Calu3 (cell line): ENCODE measurements around the gene ZNF691. TPM values are rescaled to one million over a fixed set of nuclear protein-coding genes. Genes with fewer than 3 reads are reported as not detected.

Experiments used
- BruUV-seq: library from RNA; stranded (reverse); fragments of 400-500 nt; replicated peaks from 2 replicates; lab custom pipeline; 2021; lab: Mats Ljungman, UMichigan
- CTCF ChIA-PET: fragments of 300-600 bp; sonication (Branson Sonifier 250); formaldehyde crosslinking; loops from one replicate; lab custom pipeline; 2022; ENCODE audit warnings: antibody characterized with exemption; lab: Charles Lee
- DNase-seq: peaks from one replicate; pipeline ENCODE4 v3.0.0; 2022
- H3K27ac Mint-ChIP-seq: one replicate; pipeline ENCODE4 v1.8.0; 2022; ENCODE audit warnings: mixed read lengths; ENCODE audit not compliant: unreplicated experiment
- H3K27me3 Mint-ChIP-seq: one replicate; pipeline ENCODE4 v1.8.0; 2022; ENCODE audit warnings: mixed read lengths; ENCODE audit not compliant: unreplicated experiment
- H3K36me3 Mint-ChIP-seq: one replicate; pipeline ENCODE4 v1.8.0; 2022; ENCODE audit warnings: mild to moderate bottlenecking, moderate library complexity, mixed read lengths; ENCODE audit not compliant: insufficient read depth, unreplicated experiment
- H3K4me1 Mint-ChIP-seq: one replicate; pipeline ENCODE4 v1.8.0; 2022; ENCODE audit warnings: mild to moderate bottlenecking, low read depth, mixed read lengths; ENCODE audit not compliant: unreplicated experiment
- H3K4me3 Mint-ChIP-seq: one replicate; pipeline ENCODE4 v1.8.0; 2022; ENCODE audit warnings: mild to moderate bottlenecking, low read depth, moderate library complexity, mixed read lengths; ENCODE audit not compliant: unreplicated experiment
- H3K9me3 Mint-ChIP-seq: one replicate; pipeline ENCODE4 v1.8.0; 2022; ENCODE audit warnings: low read depth, mixed read lengths; ENCODE audit not compliant: unreplicated experiment
- intact Hi-C: fragments of 100-400 bp; cut with micrococcal nuclease; formaldehyde crosslinking; loops from one replicate; pipeline ENCODE4 v1.10.0; 2022; ENCODE audit not compliant: unreplicated experiment
- total RNA-seq: library from RNA; stranded (reverse); gene quantifications from 2 replicates; pipeline ENCODE4 v1.2.3, GENCODE V29; 2022
- TF ChIP-seq, protein P1 (sequence below): fragments of 200-600 bp; IDR thresholded peaks from one replicate; pipeline ENCODE4 v1.8.0; 2022; ENCODE audit warnings: antibody characterized with exemption; ENCODE audit not compliant: unreplicated experiment

ZNF691 gene
- total RNA-seq, 1 experiment from 2014 or later: 12.0 TPM

- DNase-seq: no peak
- TF ChIP-seq, protein P1, sequence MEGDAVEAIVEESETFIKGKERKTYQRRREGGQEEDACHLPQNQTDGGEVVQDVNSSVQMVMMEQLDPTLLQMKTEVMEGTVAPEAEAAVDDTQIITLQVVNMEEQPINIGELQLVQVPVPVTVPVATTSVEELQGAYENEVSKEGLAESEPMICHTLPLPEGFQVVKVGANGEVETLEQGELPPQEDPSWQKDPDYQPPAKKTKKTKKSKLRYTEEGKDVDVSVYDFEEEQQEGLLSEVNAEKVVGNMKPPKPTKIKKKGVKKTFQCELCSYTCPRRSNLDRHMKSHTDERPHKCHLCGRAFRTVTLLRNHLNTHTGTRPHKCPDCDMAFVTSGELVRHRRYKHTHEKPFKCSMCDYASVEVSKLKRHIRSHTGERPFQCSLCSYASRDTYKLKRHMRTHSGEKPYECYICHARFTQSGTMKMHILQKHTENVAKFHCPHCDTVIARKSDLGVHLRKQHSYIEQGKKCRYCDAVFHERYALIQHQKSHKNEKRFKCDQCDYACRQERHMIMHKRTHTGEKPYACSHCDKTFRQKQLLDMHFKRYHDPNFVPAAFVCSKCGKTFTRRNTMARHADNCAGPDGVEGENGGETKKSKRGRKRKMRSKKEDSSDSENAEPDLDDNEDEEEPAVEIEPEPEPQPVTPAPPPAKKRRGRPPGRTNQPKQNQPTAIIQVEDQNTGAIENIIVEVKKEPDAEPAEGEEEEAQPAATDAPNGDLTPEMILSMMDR: no peak
- no peak overlapping the region for H3K4me3 Mint-ChIP-seq
- intact Hi-C loops: no loop called here
- no peaks in the 10 kb centered on the region for H3K27me3 Mint-ChIP-seq
- no peaks in the 10 kb centered on the region for H3K9me3 Mint-ChIP-seq
- no peak overlapping the region for H3K27ac Mint-ChIP-seq
- BruUV-seq: no TSS peak
- CTCF ChIA-PET: interaction anchor here (0.5 kb wide), 1 partner anchor 9 kb away, joined by 3 read pairs; no protein-coding TSS in a partner anchor
- H3K36me3 Mint-ChIP-seq: no peaks in the 10 kb centered on the region
- H3K4me1 Mint-ChIP-seq: no peaks in the 10 kb centered on the region
Measured at GRCh38 chr1:42838482-42839190, 7.8 kb upstream of the ZNF691 start.

DNA sequence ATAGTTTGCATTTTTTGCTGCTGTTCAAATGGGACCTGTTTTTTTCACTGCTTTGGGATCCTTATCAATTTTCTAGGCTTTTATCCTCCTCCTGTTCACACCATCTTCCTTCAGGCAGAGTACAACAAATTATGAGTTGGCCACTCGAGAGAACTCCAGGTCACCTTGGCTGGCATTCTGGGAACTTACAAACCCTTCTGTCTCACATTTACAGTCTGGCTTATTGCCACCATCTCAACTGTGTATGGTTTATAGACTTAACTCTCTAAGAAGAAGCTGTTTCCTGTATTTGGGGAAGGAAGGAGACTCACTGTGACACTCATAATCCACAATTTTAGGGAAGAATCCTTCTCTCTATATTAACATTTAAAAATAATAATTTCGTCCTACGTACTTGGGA lies 5.4 kb upstream of the ZNF691 start:
- intact Hi-C loops: no loop called here
- CTCF ChIA-PET: no interaction called here
- no peaks in the 10 kb centered on the region for H3K4me1 Mint-ChIP-seq
- no peak overlapping the region for H3K4me3 Mint-ChIP-seq
- DNase-seq: no peak
- H3K27ac Mint-ChIP-seq: no peak overlapping the region
- no TSS peak for BruUV-seq
- H3K27me3 Mint-ChIP-seq: no peaks in the 10 kb centered on the region
- H3K36me3 Mint-ChIP-seq: peaks cover 3% of the 10 kb centered on the region
- no peaks in the 10 kb centered on the region for H3K9me3 Mint-ChIP-seq
- TF ChIP-seq, protein P1: no peak

GRCh38 chr1:42841440-42842147 lies 4.8 kb upstream of the ZNF691 start:
- Mint-ChIP-seq H3K4me1 (no peaks in the 10 kb centered on the region), H3K27me3 (no peaks in the 10 kb centered on the region), H3K4me3 (no peak overlapping the region), H3K9me3 (no peaks in the 10 kb centered on the region), H3K36me3 (peaks cover 9% of the 10 kb centered on the region), H3K27ac (no peak overlapping the region)
- intact Hi-C loops: no loop called here
- no peak for DNase-seq
- CTCF ChIA-PET: no interaction called here
- BruUV-seq: no TSS peak
- TF ChIP-seq, protein P1: no peak

- TF ChIP-seq, protein P1: no peak
- Mint-ChIP-seq H3K4me1 (peaks cover 20% of the 10 kb centered on the region), H3K27ac (no peak overlapping the region), H3K4me3 (no peak overlapping the region), H3K36me3 (peaks cover 20% of the 10 kb centered on the region), H3K27me3 (no peaks in the 10 kb centered on the region), H3K9me3 (no peaks in the 10 kb centered on the region)
- DNase-seq: no peak
- intact Hi-C loops: no loop called here
- CTCF ChIA-PET: no interaction called here
- TSS peak; percentile 39 for BruUV-seq
Measured at GRCh38 chr1:42844592-42845140, 1.7 kb upstream of the ZNF691 start.
